Kidney tubule cell (primary cell): Measurements from ENCODE around the gene LANCL2.
"Not testable (repeated sequence)": the region's sequence is repeated elsewhere in the genome, so short reads cannot be mapped to it uniquely, and the experiment has no call there.

Experiments
- DNase-seq: peaks from one replicate; pipeline ENCODE4 v3.0.0-alpha.2; 2018; ENCODE audit warnings: low spot score

The LANCL2 gene

DNA sequence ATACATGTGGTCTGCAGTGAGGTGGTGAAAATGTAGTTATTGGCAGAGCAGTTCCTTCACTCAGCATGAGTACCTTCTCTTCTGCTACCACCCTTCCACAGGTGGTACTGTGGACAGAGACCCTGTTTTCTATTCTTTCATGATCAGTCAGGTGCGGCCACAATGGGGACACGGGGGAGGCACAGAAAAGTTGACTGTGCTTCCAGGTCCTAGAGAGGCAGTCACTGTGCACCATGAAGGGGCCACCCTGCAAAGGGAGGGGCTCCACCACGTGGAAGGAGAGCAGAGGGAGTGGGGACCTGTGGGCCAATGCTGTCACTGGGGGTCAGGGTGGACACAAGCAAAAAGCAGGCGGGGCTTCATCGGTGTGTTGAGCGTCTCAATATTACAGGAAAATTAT is 3.6 kb upstream of the LANCL2 start:
- DNase-seq = no peak

DNA sequence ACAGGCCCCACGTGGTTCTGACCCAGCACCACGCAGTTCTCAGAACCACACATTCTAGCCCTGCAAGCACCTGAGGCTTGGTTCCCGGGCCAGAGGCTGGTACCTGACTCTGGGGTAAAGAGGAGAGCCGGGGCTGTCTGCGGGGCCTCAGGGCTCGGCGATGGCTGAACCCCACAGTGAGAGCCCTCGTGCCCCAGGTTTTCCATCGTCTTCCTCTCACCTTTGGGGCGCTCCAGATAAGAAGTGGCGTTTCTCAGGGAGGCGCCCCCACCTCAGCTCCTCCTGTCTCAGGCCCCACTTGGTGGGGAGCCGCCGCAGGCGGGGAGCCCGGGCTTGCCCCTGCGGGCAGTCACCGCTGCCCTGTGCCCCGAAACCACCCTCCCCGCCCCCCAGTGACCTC is 2.2 kb upstream of the LANCL2 start:
- no peak for DNase-seq

DNA sequence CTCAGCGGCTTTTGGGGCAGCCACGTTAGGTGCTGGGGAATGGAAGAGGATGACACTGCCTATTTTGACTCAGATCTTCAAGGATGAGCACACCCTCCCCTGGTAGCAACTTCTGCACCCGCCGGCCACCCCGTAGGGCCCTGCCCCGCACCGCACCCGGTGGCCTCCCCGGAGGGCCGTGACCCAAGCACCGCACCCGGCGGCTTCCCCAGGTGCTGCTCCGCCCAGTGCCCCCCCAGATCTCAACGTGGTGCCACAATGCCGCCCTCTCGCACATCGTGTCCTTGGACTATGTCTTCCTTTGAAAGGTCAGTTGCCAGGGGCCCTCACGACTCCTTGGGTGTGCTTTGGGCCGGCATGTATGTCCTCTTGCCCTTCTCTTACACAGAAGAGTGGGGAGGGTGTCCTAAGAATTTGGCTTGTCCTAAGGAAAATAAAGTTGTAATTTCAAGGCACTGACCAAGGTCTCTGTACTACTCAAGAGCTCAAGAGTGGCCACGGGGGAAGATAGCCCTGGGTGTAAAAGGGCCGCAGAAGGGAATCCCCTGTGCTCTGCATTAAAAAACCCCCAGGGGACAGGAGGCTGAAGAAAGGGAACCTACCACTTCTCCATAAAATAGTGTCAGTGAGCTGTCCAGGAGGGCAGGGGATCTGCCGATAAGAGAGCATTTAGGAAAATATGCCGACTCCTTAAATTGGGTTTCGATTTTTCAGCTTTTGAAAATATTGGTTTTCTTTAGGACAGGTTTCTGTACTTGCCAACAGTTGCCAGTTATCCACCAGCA is 1.6 kb upstream of the LANCL2 start:
- no peak for DNase-seq

DNA sequence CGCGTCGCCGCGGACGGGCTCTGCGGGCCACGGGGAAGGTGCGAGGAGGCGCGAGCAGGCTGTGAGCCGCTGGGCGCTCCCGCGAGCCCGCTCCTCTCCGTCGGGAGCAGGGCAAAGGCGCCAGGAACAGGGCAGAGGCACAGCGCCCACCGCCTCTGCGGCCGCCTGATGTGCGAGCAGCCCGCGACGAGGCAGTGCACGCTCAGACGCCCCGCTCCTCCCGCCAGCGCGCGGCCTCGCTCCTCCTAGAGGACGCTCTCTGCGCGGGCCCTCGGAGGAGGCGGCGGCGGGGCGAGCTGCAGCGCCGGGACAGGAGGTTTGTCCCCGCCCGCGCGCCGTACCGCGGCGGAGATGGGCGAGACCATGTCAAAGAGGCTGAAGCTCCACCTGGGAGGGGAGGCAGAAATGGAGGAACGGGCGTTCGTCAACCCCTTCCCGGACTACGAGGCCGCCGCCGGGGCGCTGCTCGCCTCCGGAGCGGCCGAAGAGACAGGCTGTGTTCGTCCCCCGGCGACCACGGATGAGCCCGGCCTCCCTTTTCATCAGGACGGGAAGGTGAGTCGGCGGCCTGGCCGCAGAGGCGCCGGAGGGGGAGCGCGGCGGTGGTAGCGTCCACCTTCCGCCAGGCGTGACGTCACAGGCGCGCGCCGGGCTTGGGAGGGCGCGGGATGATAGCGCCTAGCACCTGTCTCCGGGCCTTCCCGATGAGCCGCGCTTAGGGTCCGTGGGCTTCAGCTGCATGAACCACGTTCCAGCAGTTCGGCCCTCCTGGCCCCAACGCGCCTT is 731 bp downstream of the LANCL2 start:
- DNase-seq = peak; percentile 96

DNA sequence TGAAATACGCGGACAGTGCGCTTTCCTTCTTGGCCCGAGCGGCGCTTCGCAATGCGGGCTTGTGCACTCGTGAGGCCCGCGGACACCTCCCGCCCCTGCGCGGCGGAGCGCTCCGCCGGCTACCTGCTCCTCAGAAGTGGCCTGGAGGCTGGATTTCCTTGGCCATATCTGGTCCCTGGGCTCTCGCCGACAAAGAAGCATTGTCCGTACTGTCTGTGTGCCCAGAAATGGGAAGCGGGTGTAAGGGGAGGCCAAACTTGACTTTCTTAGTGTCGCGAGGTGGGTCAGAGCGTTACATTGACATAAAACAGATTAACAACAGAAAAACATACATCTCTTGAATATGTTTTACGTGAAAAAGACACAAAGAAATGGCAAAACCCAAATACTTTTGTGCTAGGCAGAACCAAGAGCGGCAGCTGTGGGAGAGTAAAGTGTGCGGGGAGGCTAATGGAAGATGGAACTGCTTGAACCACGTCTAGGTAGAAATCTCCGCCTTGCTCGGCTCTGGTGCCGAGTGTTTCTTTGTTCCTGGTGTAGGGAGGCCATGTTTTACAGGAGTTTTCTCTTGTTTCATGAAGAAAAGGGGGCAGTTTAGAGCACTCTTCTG is 1.4 kb downstream of the LANCL2 start:
- peak; percentile 63 for DNase-seq

DNA sequence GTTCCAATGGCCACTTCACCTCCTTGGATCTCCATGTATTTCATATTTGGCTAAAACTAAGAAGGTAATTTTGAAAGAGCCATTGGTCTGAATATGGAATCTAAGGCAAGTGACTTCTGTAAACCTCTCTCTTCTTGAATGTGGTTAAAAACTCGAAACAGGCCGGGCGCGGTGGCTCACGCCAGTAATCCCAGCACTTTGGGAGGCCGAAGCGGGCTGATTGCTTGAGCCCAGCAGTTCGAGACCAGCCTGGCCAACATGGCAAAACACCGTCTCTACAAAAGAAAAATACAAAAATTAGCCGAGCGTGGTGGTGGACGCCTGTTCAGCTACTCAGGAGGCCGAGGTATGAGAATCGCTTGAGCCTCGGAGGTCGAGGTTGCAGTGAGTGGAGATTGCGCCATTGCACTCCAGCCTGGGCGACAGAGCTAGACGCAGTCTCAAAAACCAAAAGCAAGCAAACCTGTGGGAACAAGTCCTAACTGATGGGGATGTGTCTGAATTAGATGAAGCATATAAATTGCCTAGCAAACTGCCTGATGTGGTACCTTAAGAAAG is 2.2 kb downstream of the LANCL2 start:
- DNase-seq = no peak

DNA sequence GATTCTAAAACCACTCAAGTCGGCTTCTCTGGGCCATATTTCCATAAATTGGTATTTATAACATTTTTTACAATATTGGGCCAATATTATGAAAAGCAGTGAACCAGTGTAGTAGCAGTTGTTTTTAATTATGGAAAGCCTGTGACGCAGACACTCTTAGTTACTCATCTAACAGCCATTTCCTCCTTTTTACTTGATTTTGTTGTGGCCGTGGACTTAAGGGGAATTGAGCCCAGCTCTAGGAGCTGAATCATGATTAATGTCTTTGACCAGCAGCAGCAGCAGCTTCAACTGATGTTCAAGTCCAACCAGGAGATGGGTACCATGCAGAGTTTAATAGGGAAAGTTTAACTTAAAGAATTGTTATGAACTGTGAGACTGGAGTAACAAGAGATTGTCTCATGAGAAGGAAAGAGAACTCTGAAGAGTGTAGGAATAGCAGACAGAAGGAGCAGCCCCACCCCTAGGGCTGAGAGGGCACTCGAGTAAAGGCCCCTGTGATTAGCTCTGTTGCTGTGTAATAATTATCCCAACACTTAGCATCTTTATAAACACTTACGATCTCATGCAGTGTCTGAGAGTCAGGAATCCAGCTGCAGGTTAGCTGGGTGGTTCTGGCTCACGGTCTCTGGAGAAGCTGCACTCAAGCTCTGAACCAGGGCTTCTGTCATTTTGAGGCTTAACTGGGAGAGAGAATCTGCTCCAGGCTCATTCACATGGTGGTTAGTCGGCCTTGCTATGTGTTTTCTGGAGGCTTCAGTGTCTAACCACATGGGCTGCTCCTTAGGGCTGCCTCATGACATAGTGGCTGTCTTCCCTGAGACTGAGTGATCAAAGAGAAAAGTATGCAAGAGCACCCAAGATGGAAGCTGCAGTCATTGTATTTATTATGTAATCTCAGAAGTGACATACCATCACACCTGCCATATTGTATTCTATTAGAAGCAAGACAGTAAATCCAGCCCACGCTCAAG is 4.6 kb downstream of the LANCL2 start:
- peak; percentile 79 for DNase-seq

DNA sequence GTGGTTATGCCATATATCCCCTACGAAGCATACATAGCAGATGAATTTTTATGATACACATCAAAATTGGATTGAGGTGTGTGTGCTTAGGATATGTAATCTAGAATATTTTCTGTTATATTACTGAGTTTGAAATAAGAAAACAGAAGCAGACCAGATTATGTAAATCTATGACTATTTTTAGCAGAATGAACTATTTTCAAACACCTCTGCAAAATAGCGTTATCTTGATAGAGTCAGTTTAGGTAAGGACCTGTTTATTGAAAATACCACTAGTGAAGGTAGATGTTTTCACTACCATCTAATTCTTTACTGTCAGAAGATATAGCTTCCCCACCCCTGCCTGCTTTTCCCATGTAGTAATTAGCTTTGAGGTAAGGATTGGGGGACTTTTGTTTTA is 9.1 kb downstream of the LANCL2 start:
- DNase-seq = no peak

DNA sequence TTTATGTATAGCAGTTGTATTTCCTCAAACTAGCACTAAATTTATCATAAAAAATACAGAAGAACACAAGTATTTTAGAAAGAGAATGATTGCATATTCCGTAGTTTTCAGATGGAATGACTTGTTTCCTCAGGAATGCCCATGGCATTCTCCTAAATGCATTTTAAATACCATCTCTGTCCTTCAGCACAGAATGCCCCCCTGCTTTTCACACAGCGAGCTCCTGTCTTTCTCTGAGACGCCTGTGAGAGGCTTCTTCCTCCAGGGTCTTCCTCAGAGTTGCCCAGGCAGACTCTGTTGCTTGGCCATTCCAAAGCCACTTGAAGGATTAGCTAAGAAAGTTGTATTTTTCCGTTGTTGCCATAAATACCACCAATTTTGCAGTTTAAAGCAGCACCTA is 10.1 kb downstream of the LANCL2 start:
- no peak for DNase-seq

DNA sequence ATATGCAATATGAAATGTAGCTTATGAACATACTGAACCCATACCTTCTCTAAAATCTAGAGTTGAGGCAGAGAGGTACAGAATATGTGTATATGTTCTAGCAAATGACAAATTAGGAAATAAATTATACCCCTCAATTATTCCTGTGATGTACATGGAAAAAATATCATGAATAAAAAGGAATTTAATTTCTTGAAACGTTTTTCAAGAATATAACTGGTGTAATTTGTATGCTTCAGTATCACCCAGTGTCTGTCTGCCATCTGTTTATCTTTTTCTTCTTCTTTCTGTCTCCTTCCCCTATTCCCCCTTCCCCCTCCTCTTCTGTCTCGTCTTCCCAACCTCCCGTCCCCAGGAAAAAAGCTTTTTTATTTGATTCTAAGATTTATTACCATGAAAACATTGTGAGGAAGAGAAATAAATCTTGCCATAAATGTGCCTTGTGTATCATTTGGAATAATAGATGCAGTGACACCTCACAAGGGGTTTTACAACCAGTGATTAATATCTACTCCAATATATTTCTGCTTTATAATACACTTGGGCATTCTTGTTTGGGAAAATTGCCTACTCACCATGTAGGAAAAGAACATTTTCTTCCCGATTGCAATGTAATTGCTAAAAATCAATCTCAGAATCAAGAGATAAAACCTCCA is 12.2 kb downstream of the LANCL2 start:
- DNase-seq = no peak

DNA sequence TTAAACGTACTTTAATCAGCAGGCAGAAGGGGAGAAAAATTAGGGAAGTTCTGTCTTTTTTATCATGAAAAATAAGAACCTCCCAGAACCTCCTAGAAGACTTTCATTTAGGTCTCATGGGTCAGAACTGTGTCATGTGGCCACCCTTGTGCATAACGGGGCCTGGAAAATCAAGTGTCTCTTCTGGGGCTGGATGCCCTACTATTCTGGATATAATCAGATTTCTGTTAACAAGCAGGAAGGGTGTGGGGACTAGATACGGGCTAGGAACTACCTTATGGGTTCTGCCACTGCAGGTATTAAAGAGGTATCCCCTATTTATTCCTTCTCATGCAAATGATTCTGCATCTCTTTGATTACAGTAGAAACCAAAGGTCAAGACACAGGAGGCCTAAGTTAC is 14.1 kb downstream of the LANCL2 start:
- DNase-seq = no peak

DNA sequence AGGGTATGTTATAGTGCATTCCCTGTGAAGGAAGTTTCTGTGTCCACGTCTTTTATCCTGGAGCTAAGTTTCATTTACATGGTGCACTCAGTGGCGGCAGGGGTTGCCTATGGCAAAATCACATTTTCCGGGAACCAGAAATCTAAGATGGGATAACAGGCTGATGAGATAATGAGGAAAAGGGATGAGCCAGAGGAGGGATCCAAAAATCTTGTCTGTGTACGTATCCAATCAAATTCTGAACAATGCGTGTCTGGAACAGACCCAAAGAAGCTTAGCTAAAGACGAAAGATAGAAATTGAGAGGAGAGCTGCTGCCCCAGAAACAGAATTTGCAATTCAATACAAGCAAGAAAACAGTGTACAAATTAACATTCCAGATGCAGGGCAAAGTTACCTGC is 16.1 kb downstream of the LANCL2 start:
- DNase-seq = no peak

DNA sequence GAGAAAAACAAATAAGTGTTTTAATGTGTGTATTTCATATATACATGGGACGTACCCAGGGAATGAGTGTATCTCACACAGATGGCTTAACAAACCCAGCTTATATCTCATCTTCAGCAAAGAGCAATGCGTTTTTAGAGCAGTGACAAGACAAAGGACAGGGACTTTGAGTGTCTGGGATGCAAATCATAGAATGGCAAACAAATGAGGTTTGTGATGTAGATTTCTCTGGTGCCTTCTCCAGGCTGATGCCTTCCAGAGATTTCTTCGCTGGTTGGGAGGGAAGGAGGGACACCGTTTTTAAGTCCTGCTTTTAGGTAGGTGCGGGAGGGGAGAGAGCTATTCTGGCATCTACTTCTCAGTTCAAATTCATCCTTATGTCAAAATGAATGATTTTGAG is 16.6 kb downstream of the LANCL2 start:
- no peak for DNase-seq

DNA sequence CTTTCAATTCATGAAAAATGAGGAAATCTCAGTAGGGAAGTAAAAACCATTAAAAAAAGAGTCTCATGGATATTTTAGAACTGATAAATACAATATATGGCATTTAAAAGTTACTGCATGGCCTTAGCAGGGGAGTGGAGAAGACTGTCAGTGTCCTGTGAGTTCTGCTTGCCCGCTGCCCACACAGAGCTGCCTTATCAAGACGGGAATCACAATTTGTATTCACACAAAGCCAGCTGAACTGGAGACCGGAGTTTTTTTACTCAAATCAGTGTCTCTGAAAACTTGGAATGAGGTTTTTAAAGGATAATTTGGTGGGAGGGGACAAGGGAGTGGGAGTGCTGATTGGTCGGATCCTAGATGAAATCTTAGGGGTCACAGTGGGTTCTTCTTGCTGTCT is 17.1 kb downstream of the LANCL2 start:
- no peak for DNase-seq

DNA sequence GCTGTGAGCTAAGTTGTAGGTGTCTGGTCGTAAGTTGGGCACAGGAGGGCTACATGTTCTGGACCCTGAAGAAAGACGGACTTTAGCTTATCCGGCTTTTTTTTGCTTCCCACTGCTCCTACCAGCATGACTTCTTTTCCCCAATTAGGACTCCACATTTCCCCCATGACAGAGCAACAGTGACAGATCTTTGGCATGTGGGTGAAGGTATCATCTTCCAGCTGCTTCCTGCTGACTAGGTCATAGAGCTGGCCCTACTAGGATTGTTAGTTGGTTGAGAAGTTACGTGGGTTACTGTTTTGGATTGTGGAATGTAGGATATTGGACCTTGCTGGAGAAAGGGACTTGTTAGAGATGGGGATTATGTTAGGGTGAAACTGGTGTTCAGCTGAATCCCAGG is 21.4 kb downstream of the LANCL2 start:
- no peak for DNase-seq

DNA sequence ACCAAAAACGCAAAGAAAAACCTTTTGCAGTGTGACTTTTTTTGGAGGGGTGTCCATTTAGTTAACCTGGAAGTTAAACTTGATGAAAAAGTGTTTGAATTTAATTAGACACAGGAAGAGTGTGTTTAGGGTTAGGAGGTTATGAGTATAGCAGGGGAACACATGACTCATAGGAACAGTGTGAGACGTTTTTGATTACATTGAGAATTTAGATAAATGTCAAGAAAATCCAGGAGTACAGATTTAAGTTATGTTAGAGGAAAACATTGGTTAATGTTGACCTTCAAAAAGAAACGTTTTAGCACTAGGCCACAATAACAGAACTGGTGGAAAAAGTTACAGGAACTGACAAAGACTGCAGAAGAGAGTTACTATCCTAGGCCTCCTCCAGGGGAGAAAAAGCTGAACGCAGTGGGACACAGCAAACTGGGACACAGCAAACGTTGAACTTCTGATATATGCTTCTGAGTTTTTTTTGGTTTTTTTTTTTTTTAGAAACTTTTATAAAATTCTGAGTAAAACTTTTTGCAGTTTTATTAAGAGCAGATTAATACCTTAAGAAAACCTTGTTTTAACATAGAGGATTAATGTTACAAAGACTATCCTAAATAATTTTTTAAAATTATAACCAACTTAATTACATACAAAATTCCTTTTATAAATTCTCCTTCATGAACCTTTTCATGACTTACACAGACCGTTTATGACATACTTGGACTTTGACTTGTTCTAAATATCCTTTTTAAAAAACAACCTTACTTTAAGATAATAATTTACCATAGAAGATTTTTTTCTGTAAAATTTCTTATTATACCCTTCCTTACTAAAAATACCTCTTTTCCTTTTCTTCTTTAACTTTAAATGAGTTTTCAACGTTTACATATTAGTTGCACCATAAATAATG is 22.2 kb downstream of the LANCL2 start:
- peak; percentile 25 for DNase-seq

DNA sequence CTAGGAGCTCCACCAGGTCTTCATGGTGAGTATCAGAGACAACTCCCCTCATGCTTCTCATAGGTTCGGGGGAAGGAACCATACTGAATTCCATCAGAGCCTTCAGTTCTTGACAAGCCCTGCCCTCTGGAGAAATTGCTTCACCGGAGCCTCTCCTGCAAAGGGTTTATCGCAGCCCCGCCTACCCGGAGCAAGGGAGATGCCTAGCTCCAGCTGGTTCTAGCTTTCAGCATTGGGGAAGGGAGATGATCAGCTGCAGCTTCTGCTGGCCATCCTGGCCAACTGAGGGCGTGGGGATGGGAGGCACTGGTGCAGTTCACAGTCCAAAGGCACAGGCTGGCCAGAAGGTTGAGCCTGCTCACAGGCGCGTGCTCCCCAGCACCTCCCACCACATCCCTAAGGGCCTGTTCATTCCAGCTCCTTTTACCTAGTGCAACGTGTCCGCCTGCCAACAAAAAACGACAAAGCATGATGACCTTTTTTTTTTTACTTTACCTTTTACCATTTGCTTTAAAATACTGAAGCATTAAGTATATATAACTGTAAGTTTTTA is 31.2 kb downstream of the LANCL2 start:
- no peak for DNase-seq

DNA sequence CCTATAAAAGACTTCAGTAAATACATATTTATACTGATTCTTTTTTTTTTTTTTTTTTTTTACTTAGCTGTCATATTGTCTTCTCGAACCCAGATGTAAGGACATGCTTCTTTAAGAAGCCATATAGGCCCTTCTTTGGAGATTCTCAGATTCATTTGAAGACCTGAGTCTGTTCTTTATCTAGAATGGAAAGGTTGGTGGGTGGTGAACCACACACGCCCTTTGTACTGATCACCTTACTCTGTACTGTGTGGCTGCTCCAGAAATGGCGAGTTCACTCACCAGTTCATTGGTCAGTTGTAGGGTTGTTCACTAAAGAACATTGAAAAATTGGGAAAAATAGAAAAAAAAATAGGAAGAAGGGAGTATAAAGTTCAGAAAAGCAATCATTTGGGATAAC is 32.5 kb downstream of the LANCL2 start:
- DNase-seq = no peak

DNA sequence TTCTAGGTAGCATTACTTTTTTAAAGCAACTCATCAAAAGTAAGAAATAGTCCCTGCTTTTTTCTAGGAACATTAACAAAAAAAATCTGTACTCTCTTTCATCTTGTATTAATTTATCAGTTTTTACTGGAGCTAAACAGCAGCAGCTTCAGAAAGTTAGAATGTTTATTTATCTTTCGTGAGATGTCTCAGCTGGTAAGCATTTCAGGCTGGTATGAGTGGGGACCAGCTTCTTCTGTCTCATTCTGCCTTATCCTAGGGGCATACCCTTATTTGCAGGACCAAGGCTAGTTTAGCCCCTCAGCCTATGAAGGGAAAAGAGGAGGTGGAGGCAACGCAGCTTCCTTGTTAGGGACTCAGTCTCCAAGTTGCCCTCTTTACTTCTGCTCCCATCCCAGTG is 35.1 kb downstream of the LANCL2 start:
- DNase-seq = no peak

DNA sequence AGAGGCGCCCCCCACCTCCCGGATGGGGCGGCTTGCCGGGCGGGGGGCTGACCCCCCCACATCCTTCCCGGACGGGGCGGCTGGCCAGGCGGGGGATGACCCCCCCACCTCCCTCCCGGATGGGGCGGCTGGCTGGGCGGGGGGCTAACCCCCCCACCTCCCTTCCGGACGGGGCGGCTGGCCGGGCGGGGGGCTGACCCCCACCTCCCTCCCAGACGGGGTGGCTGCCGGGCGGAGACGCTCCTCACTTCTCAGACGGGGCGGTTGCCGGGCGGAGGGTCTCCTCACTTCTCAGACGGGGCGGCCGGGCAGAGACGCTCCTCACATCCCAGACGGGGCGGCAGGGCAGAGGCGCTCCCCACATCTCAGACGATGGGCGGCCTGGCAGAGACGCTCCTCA is 37.4 kb downstream of the LANCL2 start:
- not testable (repeated sequence) for DNase-seq
